Raji (cell line): ENCODE results near the gene OSBPL8.

Experiments
- POLR2A ChIP-seq: IDR thresholded peaks from 2 replicates; pipeline ENCODE4 v1.6.1; 2011; ENCODE audit warnings: low read depth, low read length, control low read depth; ENCODE audit not compliant: insufficient read depth

The OSBPL8 gene

GRCh38 chr12:76424941-76425340 lies 134.6 kb downstream of the OSBPL8 start:
- TF ChIP-seq POLR2A = no peak

GRCh38 chr12:76422543-76423438 lies 136.8 kb downstream of the OSBPL8 start:
- TF ChIP-seq POLR2A = no peak

- no peak for TF ChIP-seq POLR2A
Measured at GRCh38 chr12:76422154-76422542, 137.4 kb downstream of the OSBPL8 start.

DNA sequence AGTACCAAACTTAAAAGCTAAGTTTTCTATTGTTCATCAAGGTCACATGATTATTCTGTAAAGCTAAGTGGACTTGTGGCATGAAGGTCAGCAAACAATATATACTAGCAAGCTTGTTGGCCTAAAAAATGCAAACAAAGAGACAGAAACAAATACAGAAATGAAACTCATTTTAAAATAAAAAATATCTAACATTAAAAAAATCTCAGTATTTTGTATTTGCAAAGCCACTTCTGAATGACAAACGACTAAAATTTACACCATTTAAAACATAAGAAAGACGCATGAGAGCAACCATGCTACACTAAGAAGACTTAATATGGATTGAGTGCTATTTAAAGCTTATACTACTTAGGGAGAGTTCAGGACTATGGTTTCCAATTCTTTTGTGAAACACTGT lies 138.5 kb downstream of the OSBPL8 start:
- TF ChIP-seq POLR2A = no peak

DNA sequence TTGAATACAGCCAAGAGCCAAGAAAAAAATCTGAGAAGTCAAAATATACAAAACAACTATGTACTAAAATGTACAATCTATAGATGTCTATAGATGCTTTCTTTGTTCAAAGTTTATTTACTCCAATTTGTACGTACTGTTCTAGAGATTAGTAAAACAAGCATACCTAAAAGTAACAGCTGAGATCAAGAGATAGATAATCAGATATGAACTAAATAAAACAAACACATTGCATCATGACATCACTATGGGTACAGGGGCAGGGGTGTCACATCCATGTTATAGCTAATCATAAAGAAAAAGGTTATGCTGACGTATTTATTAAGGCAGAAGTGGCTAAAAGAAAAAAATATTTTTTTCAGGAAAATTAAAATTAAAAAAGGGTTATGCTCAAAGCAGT lies 139.3 kb downstream of the OSBPL8 start:
- no peak for TF ChIP-seq POLR2A

DNA sequence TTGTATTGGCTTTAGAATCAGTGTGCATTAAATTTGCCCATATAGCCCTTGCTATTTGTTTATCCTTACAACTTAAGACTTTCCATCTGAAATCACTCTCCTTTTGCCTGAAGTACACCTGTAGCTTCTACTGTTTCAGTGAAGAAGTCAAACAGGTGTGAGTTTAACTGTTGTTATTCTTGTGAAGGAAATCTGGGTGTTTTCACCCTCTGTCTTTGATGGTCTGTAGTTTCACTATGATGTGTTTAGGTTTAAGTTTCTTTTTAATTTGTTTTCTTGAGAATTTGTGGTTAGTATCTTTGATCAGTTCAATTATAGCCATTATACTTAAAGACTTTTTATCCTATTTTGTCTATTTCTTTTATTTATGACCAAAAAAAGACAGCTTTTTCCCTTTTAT lies 142.5 kb downstream of the OSBPL8 start:
- TF ChIP-seq POLR2A = no peak

- no peak for TF ChIP-seq POLR2A
Measured at GRCh38 chr12:76413121-76413520, 146.4 kb downstream of the OSBPL8 start.

GRCh38 chr12:76410781-76411180 lies 148.8 kb downstream of the OSBPL8 start:
- no peak for TF ChIP-seq POLR2A

DNA sequence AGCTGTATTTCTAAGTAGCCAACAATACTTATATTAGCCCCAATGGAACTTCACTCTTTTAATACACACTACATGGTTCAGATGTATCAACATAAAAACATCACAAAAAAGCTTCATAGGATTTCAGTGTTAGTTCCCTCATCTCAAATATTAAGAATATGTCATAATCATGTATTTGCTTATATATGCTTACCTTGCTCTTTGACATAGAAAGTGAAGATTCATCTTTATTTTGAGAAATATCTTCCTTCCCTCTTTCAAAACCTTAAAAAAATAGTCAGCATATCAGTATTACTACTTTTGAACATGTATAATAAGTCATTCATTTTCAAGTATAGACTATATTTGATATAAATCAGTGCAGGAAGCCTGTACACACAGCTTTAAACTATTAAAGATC lies 149.2 kb downstream of the OSBPL8 start:
- no peak for TF ChIP-seq POLR2A

DNA sequence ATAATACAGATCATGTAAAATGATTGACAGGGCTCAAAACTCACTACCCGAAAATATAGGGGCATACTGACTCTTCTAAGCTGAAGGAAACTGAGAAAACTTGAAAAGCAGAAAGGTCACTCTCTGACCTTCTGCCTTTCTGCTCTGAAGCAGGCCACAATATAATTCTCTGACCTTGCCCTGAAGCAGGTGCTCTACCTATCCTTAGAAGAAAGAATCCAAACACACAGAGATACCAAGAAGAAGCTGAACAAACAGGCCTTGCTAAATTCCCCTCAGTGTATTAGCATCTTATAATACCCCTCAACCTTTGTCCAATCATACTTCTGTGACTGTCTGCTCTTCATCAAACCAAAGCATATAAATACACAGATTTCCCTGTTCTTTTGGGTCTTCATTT lies 150.5 kb downstream of the OSBPL8 start:
- no peak for TF ChIP-seq POLR2A

DNA sequence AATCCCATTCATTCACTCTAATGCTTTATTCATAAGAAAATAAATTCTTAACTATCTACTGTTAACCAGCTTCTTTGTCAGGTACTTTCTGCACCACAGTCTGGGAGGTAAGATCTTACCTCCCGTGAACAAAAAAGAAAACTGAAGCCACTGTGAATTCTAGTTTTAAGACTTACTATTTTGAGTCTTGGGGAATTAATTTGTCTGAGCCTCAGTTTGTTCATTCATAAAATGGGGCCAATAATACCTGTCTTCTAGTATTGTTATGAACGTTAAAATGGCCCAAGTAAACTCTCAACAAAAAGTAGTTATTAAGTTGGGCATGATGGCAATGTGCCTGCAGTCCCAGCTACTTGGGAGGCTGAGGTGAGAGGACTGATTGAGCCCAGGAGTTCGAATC lies 151.9 kb downstream of the OSBPL8 start:
- TF ChIP-seq POLR2A = no peak

DNA sequence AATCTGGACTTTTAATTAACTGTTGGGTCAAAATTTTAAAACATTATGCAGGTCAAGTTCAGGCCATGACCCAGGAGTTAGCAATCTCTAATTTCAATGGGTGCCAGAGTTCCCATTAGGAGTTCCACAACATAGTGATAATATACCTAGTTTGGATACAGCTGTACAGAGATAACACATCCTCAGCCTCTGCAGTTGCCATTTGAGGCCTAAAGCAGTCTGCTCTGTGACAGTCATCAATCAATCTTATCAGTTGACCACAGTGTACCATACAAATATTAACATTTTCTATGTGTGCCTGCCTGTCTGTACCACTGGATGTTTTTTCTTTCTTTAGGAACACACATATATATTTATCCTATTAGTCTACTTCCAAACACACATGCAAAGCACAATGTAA lies 157.3 kb downstream of the OSBPL8 start:
- no peak for TF ChIP-seq POLR2A

- TF ChIP-seq POLR2A = no peak
Measured at GRCh38 chr12:76400136-76400535, 159.4 kb downstream of the OSBPL8 start.

DNA sequence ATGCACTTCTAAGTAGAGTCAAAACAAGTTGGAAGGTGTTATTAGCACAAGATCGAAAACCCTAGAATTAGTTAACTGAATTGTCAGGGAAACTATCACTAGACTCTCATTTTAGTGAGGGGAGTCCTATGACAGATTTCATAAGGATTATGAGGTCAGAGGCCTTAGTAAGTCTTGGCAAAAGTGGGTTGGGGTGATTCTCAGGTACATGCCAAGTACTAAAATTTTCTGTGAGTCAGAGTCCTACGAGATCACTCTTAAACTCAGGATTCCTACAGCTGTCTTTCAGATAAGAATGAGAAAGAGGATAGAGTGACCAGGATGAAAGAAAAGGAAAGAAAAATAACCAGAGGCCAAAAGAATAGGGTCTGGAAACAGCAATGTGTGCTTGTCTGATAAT lies 160.5 kb downstream of the OSBPL8 start:
- no peak for TF ChIP-seq POLR2A

- no peak for TF ChIP-seq POLR2A
Measured at GRCh38 chr12:76398106-76398505, 161.5 kb downstream of the OSBPL8 start.

GRCh38 chr12:76391461-76391860 lies 168.1 kb downstream of the OSBPL8 start:
- no peak for TF ChIP-seq POLR2A

DNA sequence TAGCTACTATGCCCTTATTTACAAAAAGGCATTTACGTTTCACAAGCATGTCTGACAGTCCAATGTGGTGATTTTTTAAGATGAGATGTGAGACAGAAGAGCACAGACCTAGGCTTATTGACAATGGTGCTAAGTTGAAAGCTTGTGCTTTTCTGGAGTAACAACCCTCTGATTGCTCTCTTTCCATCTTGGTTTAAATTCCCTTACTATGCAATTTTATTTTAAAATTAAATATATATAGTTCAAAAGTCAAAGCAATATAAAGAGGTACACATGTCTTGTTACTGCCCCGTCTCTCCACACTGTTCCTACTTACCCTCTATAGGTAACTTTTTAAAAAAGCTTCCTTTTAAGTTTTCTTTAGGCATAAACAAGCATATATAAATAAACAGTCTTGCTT lies 172.0 kb downstream of the OSBPL8 start:
- no peak for TF ChIP-seq POLR2A
